Endothelial cell of hepatic sinusoid (primary cell): Measurements from ENCODE around the gene RRM2.
"Not testable (repeated sequence)": the region's sequence is repeated elsewhere in the genome, so short reads cannot be mapped to it uniquely, and the experiment has no call there.

Experiments used
- in situ Hi-C: cut with HindIII; loops from 2 replicates; pipeline ENCODE4 v1.10.0; 2017; ENCODE audit warnings: low sequenced_read_pairs

RRM2 gene

GRCh38 chr2:10128420-10128819 lies 5.9 kb downstream of the RRM2 start:
- in situ Hi-C loops: loop anchor here (10.0 kb wide), 3 partner anchors 286 to 536 kb away; partner anchors contain the start of gene ODC1

GRCh38 chr2:10129490-10129889 lies 7.0 kb downstream of the RRM2 start:
- in situ Hi-C loops: loop anchor here (10.0 kb wide), 3 partner anchors 285 to 535 kb away; partner anchors contain the start of gene ODC1

GRCh38 chr2:10132043-10132575 lies 9.6 kb downstream of the RRM2 start:
- in situ Hi-C loops: no loop called here

GRCh38 chr2:10132596-10132995 lies 10.1 kb downstream of the RRM2 start:
- in situ Hi-C loops: no loop called here

GRCh38 chr2:10132996-10133647 lies 10.6 kb downstream of the RRM2 start:
- in situ Hi-C loops: no loop called here

- in situ Hi-C loops: loop anchor here (5.0 kb wide), 1 partner anchor 37 kb away; no protein-coding TSS in a partner anchor
Measured at GRCh38 chr2:10135296-10136089, 13.0 kb downstream of the RRM2 start.

- in situ Hi-C loops: loop anchor here (5.0 kb wide), 1 partner anchor 36 kb away; no protein-coding TSS in a partner anchor
Measured at GRCh38 chr2:10136101-10136934, 13.8 kb downstream of the RRM2 start.

GRCh38 chr2:10137053-10137843 lies 14.7 kb downstream of the RRM2 start:
- in situ Hi-C loops: loop anchor here (5.0 kb wide), 1 partner anchor 35 kb away; no protein-coding TSS in a partner anchor

- in situ Hi-C loops: loop anchor here (5.0 kb wide), 1 partner anchor 33 kb away; no protein-coding TSS in a partner anchor
Measured at GRCh38 chr2:10139536-10139935, 17.0 kb downstream of the RRM2 start.

GRCh38 chr2:10140841-10141610 lies 18.5 kb downstream of the RRM2 start:
- in situ Hi-C loops: no loop called here

GRCh38 chr2:10141736-10142639 lies 19.4 kb downstream of the RRM2 start:
- in situ Hi-C loops: no loop called here

- in situ Hi-C loops: no loop called here
Measured at GRCh38 chr2:10142640-10142965, 20.1 kb downstream of the RRM2 start.

- in situ Hi-C loops: no loop called here
Measured at GRCh38 chr2:10144771-10145518, 22.4 kb downstream of the RRM2 start.

GRCh38 chr2:10145519-10146357 lies 23.2 kb downstream of the RRM2 start:
- in situ Hi-C loops: no loop called here

GRCh38 chr2:10146366-10147005 lies 23.9 kb downstream of the RRM2 start:
- in situ Hi-C loops: no loop called here

- in situ Hi-C loops: not testable (repeated sequence)
Measured at GRCh38 chr2:10147050-10147660, 24.6 kb downstream of the RRM2 start.
